ENCODE measurements around the gene CES2. TPM values are rescaled to one million over a fixed set of nuclear protein-coding genes. Genes with fewer than 3 reads are reported as not detected.
"Not testable (repeated sequence)": the region's sequence is repeated elsewhere in the genome, so short reads cannot be mapped to it uniquely, and the experiment has no call there.

CES2 gene
- total and polyA plus RNA-seq, 4 donors: 22.9 to 50.2 (median 41.8) TPM

- 86% methylated on average over 2 of the region's 2 CpGs for WGBS (ENCODE audit: insufficient coverage)
- Histone ChIP-seq H3K27me3 (ENCODE audit: control insufficient read depth, insufficient read depth, low read length) (no peaks in the 10 kb centered on the region), H3K4me1 (ENCODE audit: control insufficient read depth, insufficient read depth, low read length) (peaks cover 15% of the 10 kb centered on the region), H3K9me3 (ENCODE audit: control insufficient read depth, insufficient read depth, low read length) (no peaks in the 10 kb centered on the region), H3K4me3 (ENCODE audit: low read depth, low read length) (no peak overlapping the region), H3K36me3 (ENCODE audit: control insufficient read depth, insufficient read depth, low read length) (peaks cover 2% of the 10 kb centered on the region), H3K27ac (ENCODE audit: low read depth, low read length) (no peak overlapping the region)
- no peak for DNase-seq (ENCODE audit: low read depth in 4 of 6, low spot score in 6 of 6)
Measured at GRCh38 chr16:66894055-66894454, 41.3 kb upstream of the CES2 start.

DNA sequence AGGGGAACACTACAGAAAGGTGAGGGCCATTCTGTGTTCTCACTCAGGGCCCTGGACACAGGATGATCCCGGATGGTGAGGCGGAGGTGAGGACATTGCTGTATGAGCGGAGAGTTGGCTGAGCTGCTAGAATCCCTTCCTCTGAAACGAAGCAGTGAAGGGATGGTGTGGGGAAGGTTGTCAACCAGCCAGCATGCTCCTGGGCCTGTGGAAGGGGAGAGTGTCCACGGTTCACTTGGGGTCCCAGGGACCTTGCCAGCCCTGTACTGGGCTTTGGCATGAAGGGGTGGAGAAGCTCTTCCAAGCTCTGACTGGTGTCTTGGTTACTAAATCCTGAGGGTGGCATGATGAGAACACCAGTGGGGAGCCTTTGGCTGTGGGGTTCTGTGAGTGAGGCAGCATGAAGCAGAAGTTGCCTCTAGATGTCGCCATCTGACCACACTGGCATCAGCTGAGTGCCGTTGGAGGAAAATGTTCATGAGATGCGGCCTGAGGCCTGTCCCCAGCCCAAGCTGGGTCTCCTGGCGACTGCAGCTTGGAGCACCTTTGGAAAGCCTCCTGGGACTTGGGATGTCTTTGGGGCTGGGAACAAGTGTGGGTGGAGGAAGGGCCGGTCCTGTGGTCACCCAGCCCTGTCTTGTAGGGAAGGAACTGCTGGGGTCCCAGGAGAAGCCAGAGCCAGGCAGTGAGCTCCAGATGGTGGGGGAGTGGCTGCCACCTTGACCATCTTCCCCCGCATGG is 40.2 kb upstream of the CES2 start:
- DNase-seq (ENCODE audit: low read depth in 4 of 6, low spot score in 6 of 6): peak in 5 of 6 donors; percentile 60 to 91 (median 68)
- no peak overlapping the region for H3K27ac ChIP-seq (ENCODE audit: low read depth, low read length)
- H3K4me3 ChIP-seq (ENCODE audit: low read depth, low read length): no peak overlapping the region
- 42% methylated on average over 11 of the region's 11 CpGs for WGBS (ENCODE audit: insufficient coverage)
- H3K36me3 ChIP-seq (ENCODE audit: control insufficient read depth, insufficient read depth, low read length): peaks cover 2% of the 10 kb centered on the region
- H3K9me3 ChIP-seq (ENCODE audit: control insufficient read depth, insufficient read depth, low read length): no peaks in the 10 kb centered on the region
- H3K27me3 ChIP-seq (ENCODE audit: control insufficient read depth, insufficient read depth, low read length): no peaks in the 10 kb centered on the region
- H3K4me1 ChIP-seq (ENCODE audit: control insufficient read depth, insufficient read depth, low read length): peaks cover 24% of the 10 kb centered on the region

DNA sequence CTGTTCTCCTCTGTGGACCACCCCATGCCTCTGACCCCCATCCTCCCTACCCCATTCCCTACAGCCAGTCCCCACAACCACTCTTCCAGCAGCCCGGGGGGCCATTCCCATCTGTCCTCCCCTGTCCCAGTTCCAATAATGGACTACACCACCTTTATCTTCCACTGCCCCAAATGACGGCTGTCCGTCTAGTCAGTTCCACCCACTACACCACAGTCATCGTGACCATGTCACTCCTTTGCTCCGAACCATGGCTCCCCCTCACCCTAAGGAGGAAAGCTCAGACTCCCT is 39.7 kb upstream of the CES2 start:
- Histone ChIP-seq H3K4me1 (ENCODE audit: control insufficient read depth, insufficient read depth, low read length) (peaks cover 28% of the 10 kb centered on the region), H3K27me3 (ENCODE audit: control insufficient read depth, insufficient read depth, low read length) (no peaks in the 10 kb centered on the region), H3K9me3 (ENCODE audit: control insufficient read depth, insufficient read depth, low read length) (no peaks in the 10 kb centered on the region), H3K4me3 (ENCODE audit: low read depth, low read length) (no peak overlapping the region), H3K36me3 (ENCODE audit: control insufficient read depth, insufficient read depth, low read length) (peaks cover 2% of the 10 kb centered on the region), H3K27ac (ENCODE audit: low read depth, low read length) (no peak overlapping the region)
- no peak for DNase-seq (ENCODE audit: low read depth in 4 of 6, low spot score in 6 of 6)
- WGBS (ENCODE audit: insufficient coverage): 92% methylated on average over 5 of the region's 5 CpGs

DNA sequence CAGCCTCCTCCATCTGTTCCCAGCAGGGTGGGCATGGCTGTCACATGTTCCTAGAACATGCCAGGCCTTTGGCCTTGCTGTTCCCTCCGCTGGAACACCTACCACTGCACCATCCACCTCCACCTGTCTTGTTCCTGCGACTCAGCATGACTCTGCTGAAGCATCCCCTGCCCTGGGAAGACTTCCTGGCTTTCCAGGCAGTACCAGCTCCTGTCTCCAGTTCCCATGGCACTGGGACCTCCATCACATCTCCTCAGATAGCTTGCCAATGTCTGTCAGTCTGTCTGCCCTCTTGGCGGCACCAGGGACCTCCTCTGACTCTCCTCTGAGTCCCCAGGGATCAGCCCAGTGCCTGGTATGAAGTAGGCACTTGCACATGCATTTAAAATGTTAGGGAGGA is 39.3 kb upstream of the CES2 start:
- no peaks in the 10 kb centered on the region for H3K9me3 ChIP-seq (ENCODE audit: control insufficient read depth, insufficient read depth, low read length)
- no peak for DNase-seq (ENCODE audit: low read depth in 4 of 6, low spot score in 6 of 6)
- H3K36me3 ChIP-seq (ENCODE audit: control insufficient read depth, insufficient read depth, low read length): peaks cover 2% of the 10 kb centered on the region
- 98% methylated on average over 3 of the region's 3 CpGs for WGBS (ENCODE audit: insufficient coverage)
- H3K27ac ChIP-seq (ENCODE audit: low read depth, low read length): no peak overlapping the region
- no peaks in the 10 kb centered on the region for H3K27me3 ChIP-seq (ENCODE audit: control insufficient read depth, insufficient read depth, low read length)
- H3K4me3 ChIP-seq (ENCODE audit: low read depth, low read length): no peak overlapping the region
- H3K4me1 ChIP-seq (ENCODE audit: control insufficient read depth, insufficient read depth, low read length): peaks cover 32% of the 10 kb centered on the region

DNA sequence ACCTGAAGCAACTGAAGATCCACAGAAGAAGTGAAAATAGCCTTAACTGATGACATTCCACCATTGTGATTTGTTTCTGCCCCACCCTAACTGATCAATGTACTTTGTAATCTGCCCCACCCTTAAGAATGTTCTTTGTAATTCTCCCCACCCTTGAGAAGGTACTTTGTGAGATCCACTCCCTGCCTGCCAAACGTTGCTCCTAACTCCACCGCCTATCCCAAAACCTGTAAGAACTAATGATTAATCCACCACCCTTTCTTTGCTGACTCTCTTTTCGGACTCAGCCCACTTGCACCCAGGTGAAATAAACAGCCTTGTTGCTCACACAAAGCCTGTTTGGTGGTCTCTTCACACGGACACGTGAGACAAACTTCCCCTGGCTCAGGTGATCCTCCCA is 38.6 kb upstream of the CES2 start:
- H3K4me3 ChIP-seq (ENCODE audit: low read depth, low read length); H3K27me3 ChIP-seq (ENCODE audit: control insufficient read depth, insufficient read depth, low read length); H3K27ac ChIP-seq (ENCODE audit: low read depth, low read length); DNase-seq (ENCODE audit: low read depth in 4 of 6, low spot score in 6 of 6); H3K9me3 ChIP-seq (ENCODE audit: control insufficient read depth, insufficient read depth, low read length); H3K36me3 ChIP-seq (ENCODE audit: control insufficient read depth, insufficient read depth, low read length): not testable (repeated sequence)
- H3K4me1 ChIP-seq (ENCODE audit: control insufficient read depth, insufficient read depth, low read length): peaks cover 30% of the 10 kb centered on the region
- 62% methylated on average over 3 of the region's 5 CpGs for WGBS (ENCODE audit: insufficient coverage)

GRCh38 chr16:66898207-66898606 is 37.1 kb upstream of the CES2 start:
- peaks cover 30% of the 10 kb centered on the region for H3K4me1 ChIP-seq (ENCODE audit: control insufficient read depth, insufficient read depth, low read length)
- 100% methylated on average over 2 of the region's 3 CpGs for WGBS (ENCODE audit: insufficient coverage)

GRCh38 chr16:66898933-66899309 is 36.4 kb upstream of the CES2 start:
- no peaks in the 10 kb centered on the region for H3K36me3 ChIP-seq (ENCODE audit: control insufficient read depth, insufficient read depth, low read length)
- no peaks in the 10 kb centered on the region for H3K27me3 ChIP-seq (ENCODE audit: control insufficient read depth, insufficient read depth, low read length)
- peaks cover 30% of the 10 kb centered on the region for H3K4me1 ChIP-seq (ENCODE audit: control insufficient read depth, insufficient read depth, low read length)
- no peak overlapping the region for H3K4me3 ChIP-seq (ENCODE audit: low read depth, low read length)
- H3K9me3 ChIP-seq (ENCODE audit: control insufficient read depth, insufficient read depth, low read length): no peaks in the 10 kb centered on the region
- H3K27ac ChIP-seq (ENCODE audit: low read depth, low read length): no peak overlapping the region
- 86% methylated on average over 1 of the region's 2 CpGs for WGBS (ENCODE audit: insufficient coverage)
- no peak for DNase-seq (ENCODE audit: low read depth in 4 of 6, low spot score in 6 of 6)

More at GRCh38 chr16:66898207-66898606, 37.1 kb upstream of the CES2 start:
- Histone ChIP-seq H3K4me3 (ENCODE audit: low read depth, low read length) (no peak overlapping the region), H3K36me3 (ENCODE audit: control insufficient read depth, insufficient read depth, low read length) (no peaks in the 10 kb centered on the region), H3K9me3 (ENCODE audit: control insufficient read depth, insufficient read depth, low read length) (no peaks in the 10 kb centered on the region), H3K27me3 (ENCODE audit: control insufficient read depth, insufficient read depth, low read length) (no peaks in the 10 kb centered on the region), H3K27ac (ENCODE audit: low read depth, low read length) (no peak overlapping the region)
- DNase-seq (ENCODE audit: low read depth in 4 of 6, low spot score in 6 of 6): no peak

DNA sequence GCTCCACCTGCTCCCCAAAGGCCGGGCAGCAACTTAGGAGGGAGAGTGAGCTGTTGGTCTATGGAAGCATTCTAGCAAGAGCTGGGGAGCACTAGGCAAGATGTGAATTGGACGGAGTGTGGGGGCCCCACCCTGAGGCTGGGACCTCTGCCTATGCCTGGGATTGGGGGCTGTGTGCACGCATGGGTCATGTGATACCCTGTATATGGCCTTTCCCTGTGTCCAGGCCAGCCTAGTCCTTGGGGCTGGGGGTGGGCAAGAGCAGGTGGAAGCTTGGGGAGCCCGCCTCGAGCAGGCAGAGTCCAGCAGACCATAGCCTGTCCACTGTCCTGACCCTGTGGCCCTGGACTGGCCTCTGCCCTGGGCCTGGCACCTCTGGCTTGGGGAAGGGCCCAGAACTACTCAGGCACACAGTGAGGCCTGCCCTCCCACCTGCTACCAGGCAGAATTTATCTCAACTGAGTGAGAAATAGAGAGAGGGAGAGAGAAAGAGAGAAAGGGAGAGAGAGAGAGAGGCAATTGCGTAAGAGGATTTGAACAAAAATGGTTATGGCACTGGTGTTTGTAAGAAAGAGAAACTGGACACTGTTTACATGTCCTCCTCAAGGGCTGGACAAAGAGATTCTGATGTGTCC is 35.9 kb upstream of the CES2 start:
- Histone ChIP-seq H3K4me3 (ENCODE audit: low read depth, low read length) (no peak overlapping the region), H3K36me3 (ENCODE audit: control insufficient read depth, insufficient read depth, low read length) (no peaks in the 10 kb centered on the region), H3K27me3 (ENCODE audit: control insufficient read depth, insufficient read depth, low read length) (no peaks in the 10 kb centered on the region), H3K4me1 (ENCODE audit: control insufficient read depth, insufficient read depth, low read length) (peaks cover 34% of the 10 kb centered on the region), H3K9me3 (ENCODE audit: control insufficient read depth, insufficient read depth, low read length) (no peaks in the 10 kb centered on the region), H3K27ac (ENCODE audit: low read depth, low read length) (no peak overlapping the region)
- no peak for DNase-seq (ENCODE audit: low read depth in 4 of 6, low spot score in 6 of 6)
- 82% methylated on average over 6 of the region's 6 CpGs for WGBS (ENCODE audit: insufficient coverage)

- no peak overlapping the region for H3K27ac ChIP-seq (ENCODE audit: low read depth, low read length)
- H3K4me3 ChIP-seq (ENCODE audit: low read depth, low read length): no peak overlapping the region
- peak in 3 of 6 donors; percentile 22 to 70 (median 57) for DNase-seq (ENCODE audit: low read depth in 4 of 6, low spot score in 6 of 6)
- H3K9me3 ChIP-seq (ENCODE audit: control insufficient read depth, insufficient read depth, low read length): no peaks in the 10 kb centered on the region
- no peaks in the 10 kb centered on the region for H3K36me3 ChIP-seq (ENCODE audit: control insufficient read depth, insufficient read depth, low read length)
- H3K27me3 ChIP-seq (ENCODE audit: control insufficient read depth, insufficient read depth, low read length): no peaks in the 10 kb centered on the region
- WGBS (ENCODE audit: insufficient coverage): 42% methylated on average over 5 of the region's 9 CpGs
- H3K4me1 ChIP-seq (ENCODE audit: control insufficient read depth, insufficient read depth, low read length): peaks cover 38% of the 10 kb centered on the region
Measured at GRCh38 chr16:66899945-66900710, 35.2 kb upstream of the CES2 start.
